Measurements from ENCODE around the gene TSC22D3.

DNA sequence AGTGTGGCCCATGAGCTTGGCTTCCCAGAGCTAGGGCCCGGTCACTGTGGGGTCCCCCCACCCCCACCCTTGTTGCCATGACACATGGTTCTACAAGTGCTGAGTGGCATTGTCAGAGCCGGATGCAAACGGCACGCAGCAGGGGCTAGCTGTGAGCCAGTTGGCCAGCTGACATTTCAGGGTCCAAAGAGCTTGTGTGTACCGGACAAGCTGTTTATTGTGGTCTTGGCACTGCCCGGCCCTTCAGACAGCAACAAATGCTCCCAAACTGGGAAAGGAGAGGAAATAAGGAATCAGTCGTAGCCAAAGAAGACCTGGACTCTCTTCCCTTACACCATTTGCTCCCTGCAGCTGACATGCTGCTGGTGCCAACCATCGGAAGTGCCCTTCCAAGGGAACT, 36.8 kb downstream of the TSC22D3 start:
- TF ChIP-seq POLR2AphosphoS5 (IDR thresholded peaks at IDR 0.05) (no peak), EP300 (IDR thresholded peaks at IDR 0.05) (no peak), POLR2A (IDR thresholded peaks at IDR 0.05) (no peak)
- TF ChIP-seq, protein P1, sequence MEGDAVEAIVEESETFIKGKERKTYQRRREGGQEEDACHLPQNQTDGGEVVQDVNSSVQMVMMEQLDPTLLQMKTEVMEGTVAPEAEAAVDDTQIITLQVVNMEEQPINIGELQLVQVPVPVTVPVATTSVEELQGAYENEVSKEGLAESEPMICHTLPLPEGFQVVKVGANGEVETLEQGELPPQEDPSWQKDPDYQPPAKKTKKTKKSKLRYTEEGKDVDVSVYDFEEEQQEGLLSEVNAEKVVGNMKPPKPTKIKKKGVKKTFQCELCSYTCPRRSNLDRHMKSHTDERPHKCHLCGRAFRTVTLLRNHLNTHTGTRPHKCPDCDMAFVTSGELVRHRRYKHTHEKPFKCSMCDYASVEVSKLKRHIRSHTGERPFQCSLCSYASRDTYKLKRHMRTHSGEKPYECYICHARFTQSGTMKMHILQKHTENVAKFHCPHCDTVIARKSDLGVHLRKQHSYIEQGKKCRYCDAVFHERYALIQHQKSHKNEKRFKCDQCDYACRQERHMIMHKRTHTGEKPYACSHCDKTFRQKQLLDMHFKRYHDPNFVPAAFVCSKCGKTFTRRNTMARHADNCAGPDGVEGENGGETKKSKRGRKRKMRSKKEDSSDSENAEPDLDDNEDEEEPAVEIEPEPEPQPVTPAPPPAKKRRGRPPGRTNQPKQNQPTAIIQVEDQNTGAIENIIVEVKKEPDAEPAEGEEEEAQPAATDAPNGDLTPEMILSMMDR (IDR thresholded peaks at IDR 0.05): no peak

Measured in upper lobe of left lung (tissue), 4 donors.